GM12878 (cell line): ENCODE data around the gene CACTIN. TPM values are rescaled to one million over a fixed set of nuclear protein-coding genes. Genes with fewer than 3 reads are reported as not detected.

ENCODE experiments used
- ATAC-seq: fragments of 200-7000 bp; cut with Tn5 transposase; 3 replicates; pipeline ENCODE4 v1.9.1; 2020; ENCODE audit warnings: mild to moderate bottlenecking, moderate library complexity
- BruUV-seq: library from RNA; stranded (reverse); fragments of 400-500 nt; replicated peaks from 2 replicates; lab custom pipeline; 2021; lab: Mats Ljungman, UMichigan
- CTCF ChIA-PET: fragments of 300-600 bp; sonication (Branson Sonifier 250); formaldehyde crosslinking; extraction: SDS; loops from one replicate; lab custom pipeline; 2021; ENCODE audit warnings: inconsistent platforms; lab: Yijun Ruan, JAX
- POLR2A ChIA-PET: fragments of 350-600 bp; formaldehyde crosslinking; extraction: SDS; loops from one replicate; lab custom pipeline; 2021; ENCODE audit warnings: inconsistent platforms; lab: Charles Lee
- RAD21 ChIA-PET: fragments of 300-600 bp; sonication (Branson Sonifier 250); formaldehyde crosslinking; loops from one replicate; lab custom pipeline; 2023; ENCODE audit warnings: antibody characterized with exemption; ENCODE audit not compliant: unreplicated experiment; lab: Charles Lee
- SMC1A ChIA-PET: fragments of 300-600 bp; sonication (Branson Sonifier 250); formaldehyde crosslinking; loops from one replicate; lab custom pipeline; 2023; ENCODE audit not compliant: unreplicated experiment, uncharacterized antibody; lab: Charles Lee
- DNase-seq: peaks from one replicate; pipeline ENCODE4 v3.0.0-alpha.2; 2011; ENCODE audit warnings: low read depth, low spot score
- FAIRE-seq: peaks from 3 replicates; lab custom pipeline; 2011; peaks lifted over from hg19 to GRCh38; lab: Jason Lieb, UNC
- H2AFZ ChIP-seq: 2 replicates; pipeline ENCODE4 v1.6.0; 2011; ENCODE audit warnings: low read depth, low read length, control low read depth; ENCODE audit not compliant: control insufficient read depth
- H3K27ac ChIP-seq: 2 replicates; pipeline ENCODE4 v1.5.1; 2011; ENCODE audit warnings: control low read depth; ENCODE audit not compliant: control insufficient read depth, insufficient read depth
- H3K27me3 ChIP-seq, 2 experiments: replicated peaks in 1 of 2; 2 replicates each; pipeline versions ENCODE4 v1.6.0 to v1.6.1; 2011; ENCODE audit warnings: low read length in 1 of 2; ENCODE audit not compliant: control insufficient read depth in 2 of 2, insufficient read depth in 2 of 2
- H3K36me3 ChIP-seq, 2 experiments: 2 replicates each; pipeline ENCODE4 v1.5.1; 2011; ENCODE audit warnings: low read length in 1 of 2; ENCODE audit not compliant: control insufficient read depth in 2 of 2, insufficient read depth in 2 of 2
- H3K4me1 ChIP-seq: 2 replicates; pipeline ENCODE4 v1.6.1; 2011; ENCODE audit warnings: mild to moderate bottlenecking, low read length, moderate library complexity, mixed read lengths; ENCODE audit not compliant: control insufficient read depth, insufficient read depth
- H3K4me2 ChIP-seq: 2 replicates; pipeline ENCODE4 v1.6.0; 2011; ENCODE audit warnings: control low read depth; ENCODE audit not compliant: control insufficient read depth, insufficient read depth
- H3K4me3 ChIP-seq: fragments of 200-600 bp; sonication (generic); 2 replicates; pipeline ENCODE4 v1.5.1; 2016
- H3K79me2 ChIP-seq: 2 replicates; pipeline ENCODE4 v1.6.0; 2011; ENCODE audit warnings: low read length; ENCODE audit not compliant: control insufficient read depth, insufficient read depth
- H3K9ac ChIP-seq: 2 replicates; pipeline ENCODE4 v1.8.0; 2011; ENCODE audit warnings: low read length, control low read depth, mixed read lengths; ENCODE audit not compliant: control insufficient read depth, insufficient read depth
- H3K9me3 ChIP-seq: replicated peaks from 3 replicates; pipeline ENCODE4 v1.5.1; 2011; ENCODE audit warnings: mild to moderate bottlenecking, low read length; ENCODE audit not compliant: control insufficient read depth, insufficient read depth
- H4K20me1 ChIP-seq: 2 replicates; pipeline ENCODE4 v1.6.0; 2011; ENCODE audit not compliant: control insufficient read depth, insufficient read depth
- CHD1 ChIP-seq: IDR thresholded peaks from 2 replicates; pipeline ENCODE4 v1.6.1; 2012; ENCODE audit warnings: low read depth, low read length, improper control_type of control experiment
- CREB1 ChIP-seq: IDR thresholded peaks from 2 replicates; pipeline ENCODE4 v1.6.1; 2012; ENCODE audit warnings: low read depth, mild to moderate bottlenecking, inconsistent platforms
- E4F1 ChIP-seq: fragments of 450-650 bp; IDR thresholded peaks from 2 replicates; pipeline ENCODE4 v1.6.1; 2018; ENCODE audit warnings: borderline replicate concordance, mild to moderate bottlenecking; ENCODE audit not compliant: partially characterized antibody
- POLR2A ChIP-seq: IDR thresholded peaks from 2 replicates; pipeline ENCODE4 v1.6.1; 2011; ENCODE audit warnings: low read depth, mild to moderate bottlenecking, low read length
- SMAD1 ChIP-seq: fragments of 450-650 bp; IDR thresholded peaks from 2 replicates; pipeline ENCODE4 v1.6.1; 2018; ENCODE audit warnings: mild to moderate bottlenecking, low read depth; ENCODE audit not compliant: partially characterized antibody
- ZSCAN29 ChIP-seq: fragments of 450-650 bp; IDR thresholded peaks from 2 replicates; pipeline ENCODE4 v1.6.1; 2017; ENCODE audit warnings: mild to moderate bottlenecking, moderate library complexity
- WGBS: methylation state at CpG from one replicate; pipeline ENCODE4 v1.1.6; 2016; ENCODE audit warnings: low lambda C conversion rate; ENCODE audit not compliant: insufficient replicate concordance, insufficient coverage; ENCODE audit errors: missing lambda C conversion rate; 5-methylcytosine and 5-hydroxymethylcytosine counted together
- in situ Hi-C: fragments of 300-500 bp; cut with MboI; formaldehyde crosslinking; loops from 9 replicates; pipeline ENCODE4 v1.14.3; 2018; ENCODE audit warnings: mixed read lengths
- intact Hi-C: fragments of 100-400 bp; cut with micrococcal nuclease; formaldehyde crosslinking; loops from one replicate; pipeline ENCODE4 v1.14.2; 2022; ENCODE audit not compliant: unreplicated experiment
- polyA plus RNA-seq, 11 experiments: library from polyadenylated mRNA; depleted of rRNA in 4 of 11; unstranded in 6 of 11; stranded (reverse) in 5 of 11; fragments of >200 nt; fragmentation: Nextera tagmentation in 4 of 11; fragmentation: Illumina TruSeq in 1 of 11; extraction: Ambion mirVana in 4 of 11; extraction: Trizol in 1 of 11; gene quantifications; 1 replicate in 1 of 11; 2 replicates in 10 of 11; pipeline versions ENCODE4 v1.2.1 to v1.2.3, GENCODE V29; 2011 to 2016; ENCODE audit warnings: inconsistent platforms in 2 of 11, missing spikeins in 2 of 11, low read depth in 1 of 11
- total RNA-seq, 4 experiments: library from RNA; depleted of rRNA in 3 of 4; stranded (reverse); fragments of >200 nt in 3 of 4; fragmentation: Illumina TruSeq in 1 of 4; extraction: Trizol in 1 of 4; gene quantifications; 2 replicates each; pipeline versions ENCODE4 v1.2.1 to v1.2.3, GENCODE V29; 2013 to 2021

CACTIN gene
- total and polyA plus RNA-seq, 10 of the 15 experiments (the other 5 are each of a cell fraction or from before 2014, with no cell fraction given): 0.40 to 31.4 (median 12.5) TPM

GRCh38 chr19:3642296-3642695 lies 15.7 kb upstream of the CACTIN start:
- SMC1A ChIA-PET: no interaction called here
- Histone ChIP-seq H3K27ac (no peak overlapping the region), H2AFZ (no peak overlapping the region), H3K4me3 (no peak overlapping the region), H4K20me1 (no peaks in the 10 kb centered on the region), H3K36me3 (no peaks in the 10 kb centered on the region; a peak in 1 of 4 replicates), H3K4me2 (no peak overlapping the region), H3K9me3 (no peaks in the 10 kb centered on the region), H3K4me1 (no peaks in the 10 kb centered on the region), H3K27me3 (no peaks in the 10 kb centered on the region), H3K79me2 (no peaks in the 10 kb centered on the region), H3K9ac (no peak overlapping the region)
- TF ChIP-seq CHD1 (no peak), ZSCAN29 (no peak), E4F1 (no peak), CREB1 (no peak), POLR2A (no peak), SMAD1 (no peak)
- in situ Hi-C loops (no loop called here), intact Hi-C loops (no loop called here)
- POLR2A ChIA-PET: no interaction called here
- no peak for ATAC-seq
- DNase-seq: no peak
- CTCF ChIA-PET: no interaction called here
- 98% methylated on average over 17 of the region's 17 CpGs for WGBS
- no TSS peak for BruUV-seq
- no peak for FAIRE-seq
- RAD21 ChIA-PET: no interaction called here
